LNCAP (cell line): ENCODE results near the gene R3HDML.
A peak's percentile ranks its signal among the peaks of the same experiment; 100 is the strongest.

Experiments
- TF ChIP-seq, protein P1 (sequence below): fragments of 450-650 bp; IDR thresholded peaks from 2 replicates; pipeline ENCODE4 v1.5.1; 2017; ENCODE audit warnings: mild to moderate bottlenecking

Gene R3HDML

DNA sequence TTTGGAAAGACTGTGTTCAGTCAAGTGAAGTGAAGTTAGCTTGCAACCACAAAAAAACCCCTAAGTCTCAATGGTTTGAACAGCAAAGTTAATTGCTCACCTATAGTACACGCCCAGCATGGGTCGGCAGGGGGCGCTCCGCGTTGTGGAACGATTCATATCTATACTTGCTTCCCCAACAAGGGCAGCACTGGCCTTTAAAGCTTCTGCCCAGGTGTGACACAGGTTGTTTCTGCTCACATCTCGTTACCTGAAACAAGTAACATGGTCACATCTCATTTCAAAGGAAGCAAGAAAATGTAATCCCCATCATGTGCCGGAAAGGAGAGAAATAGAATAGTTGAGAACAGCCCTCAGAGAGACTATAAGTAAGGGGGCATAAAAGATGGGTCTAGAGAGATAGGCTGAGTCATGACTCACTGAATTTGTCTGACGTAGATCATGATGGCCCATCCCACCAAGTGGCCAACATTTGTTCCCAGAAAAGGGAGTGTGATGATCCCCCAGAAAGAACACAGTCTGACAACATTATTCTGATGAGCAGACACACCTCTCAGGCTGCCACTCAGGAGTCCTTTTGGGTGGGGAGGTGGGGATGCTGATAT, 47.7 kb downstream of the R3HDML start:
- TF ChIP-seq, protein P1, sequence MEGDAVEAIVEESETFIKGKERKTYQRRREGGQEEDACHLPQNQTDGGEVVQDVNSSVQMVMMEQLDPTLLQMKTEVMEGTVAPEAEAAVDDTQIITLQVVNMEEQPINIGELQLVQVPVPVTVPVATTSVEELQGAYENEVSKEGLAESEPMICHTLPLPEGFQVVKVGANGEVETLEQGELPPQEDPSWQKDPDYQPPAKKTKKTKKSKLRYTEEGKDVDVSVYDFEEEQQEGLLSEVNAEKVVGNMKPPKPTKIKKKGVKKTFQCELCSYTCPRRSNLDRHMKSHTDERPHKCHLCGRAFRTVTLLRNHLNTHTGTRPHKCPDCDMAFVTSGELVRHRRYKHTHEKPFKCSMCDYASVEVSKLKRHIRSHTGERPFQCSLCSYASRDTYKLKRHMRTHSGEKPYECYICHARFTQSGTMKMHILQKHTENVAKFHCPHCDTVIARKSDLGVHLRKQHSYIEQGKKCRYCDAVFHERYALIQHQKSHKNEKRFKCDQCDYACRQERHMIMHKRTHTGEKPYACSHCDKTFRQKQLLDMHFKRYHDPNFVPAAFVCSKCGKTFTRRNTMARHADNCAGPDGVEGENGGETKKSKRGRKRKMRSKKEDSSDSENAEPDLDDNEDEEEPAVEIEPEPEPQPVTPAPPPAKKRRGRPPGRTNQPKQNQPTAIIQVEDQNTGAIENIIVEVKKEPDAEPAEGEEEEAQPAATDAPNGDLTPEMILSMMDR = peak; percentile 96

DNA sequence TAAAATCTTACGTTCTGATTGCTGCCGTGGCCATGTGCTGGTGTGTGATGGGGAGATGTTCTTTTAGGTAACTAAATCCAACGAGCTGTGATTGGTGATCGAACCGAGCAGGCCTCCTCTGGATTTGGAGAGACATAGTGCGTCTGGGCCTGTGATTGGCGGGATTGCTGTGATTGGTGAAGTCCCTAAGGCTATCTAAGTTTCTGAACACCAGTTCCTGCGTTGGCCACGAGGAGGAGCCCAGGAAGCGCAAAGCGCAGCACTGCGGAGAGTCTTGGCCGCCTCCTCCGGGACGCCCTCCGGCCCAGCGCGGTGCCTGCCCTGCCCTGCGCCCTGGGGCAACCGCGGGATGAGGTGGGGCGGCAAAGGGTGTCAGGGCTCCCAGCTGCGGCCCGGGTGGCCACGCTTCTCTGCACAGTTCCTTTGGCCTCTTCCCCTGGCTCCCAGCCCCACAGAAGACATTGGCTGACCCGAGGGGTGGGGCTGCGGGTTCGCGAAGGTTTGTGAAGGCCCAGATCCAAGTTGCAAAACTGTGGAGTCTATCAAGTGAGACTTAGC, 51.7 kb downstream of the R3HDML start:
- TF ChIP-seq, protein P1 = peak; percentile 85

DNA sequence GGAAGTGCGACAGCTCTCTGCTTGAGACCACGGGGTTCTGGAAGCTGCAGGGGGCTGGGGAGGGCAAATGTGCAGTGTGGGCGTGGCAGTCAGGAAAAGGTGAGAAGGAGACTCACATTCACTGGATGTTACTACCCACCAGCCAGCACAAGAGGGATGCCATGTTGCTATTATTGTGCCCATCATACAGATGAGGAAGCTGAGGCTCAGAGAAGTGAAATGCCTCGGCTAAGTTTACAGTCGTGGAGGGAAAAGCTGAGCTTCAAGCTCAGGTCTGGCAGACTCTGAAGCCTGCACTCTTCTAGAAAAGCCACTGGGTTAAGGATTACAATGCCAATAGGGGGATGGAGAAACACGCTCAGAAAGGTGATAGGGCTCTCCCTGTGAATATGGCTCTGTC, 53.0 kb downstream of the R3HDML start:
- TF ChIP-seq, protein P1 = no peak

DNA sequence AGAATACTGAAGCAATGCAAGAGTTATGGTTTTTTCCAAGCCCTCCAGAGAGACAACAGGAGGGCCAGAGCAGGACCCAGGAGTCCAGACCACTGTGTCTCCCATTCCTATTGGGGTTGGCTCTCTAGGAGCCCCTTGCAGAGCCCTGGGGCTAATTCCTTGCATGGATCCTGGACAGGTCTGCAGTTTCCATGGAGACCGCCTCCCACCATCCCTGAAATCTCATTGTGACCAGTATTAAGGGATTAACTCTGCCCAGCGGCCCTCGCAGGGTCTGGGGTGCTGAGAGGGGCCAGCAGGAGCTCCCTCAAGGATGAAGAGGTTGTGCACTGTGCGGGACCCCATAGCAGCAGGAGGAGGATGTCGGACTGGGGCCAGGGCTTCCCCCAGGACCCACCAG, 53.4 kb downstream of the R3HDML start:
- TF ChIP-seq, protein P1 = no peak

DNA sequence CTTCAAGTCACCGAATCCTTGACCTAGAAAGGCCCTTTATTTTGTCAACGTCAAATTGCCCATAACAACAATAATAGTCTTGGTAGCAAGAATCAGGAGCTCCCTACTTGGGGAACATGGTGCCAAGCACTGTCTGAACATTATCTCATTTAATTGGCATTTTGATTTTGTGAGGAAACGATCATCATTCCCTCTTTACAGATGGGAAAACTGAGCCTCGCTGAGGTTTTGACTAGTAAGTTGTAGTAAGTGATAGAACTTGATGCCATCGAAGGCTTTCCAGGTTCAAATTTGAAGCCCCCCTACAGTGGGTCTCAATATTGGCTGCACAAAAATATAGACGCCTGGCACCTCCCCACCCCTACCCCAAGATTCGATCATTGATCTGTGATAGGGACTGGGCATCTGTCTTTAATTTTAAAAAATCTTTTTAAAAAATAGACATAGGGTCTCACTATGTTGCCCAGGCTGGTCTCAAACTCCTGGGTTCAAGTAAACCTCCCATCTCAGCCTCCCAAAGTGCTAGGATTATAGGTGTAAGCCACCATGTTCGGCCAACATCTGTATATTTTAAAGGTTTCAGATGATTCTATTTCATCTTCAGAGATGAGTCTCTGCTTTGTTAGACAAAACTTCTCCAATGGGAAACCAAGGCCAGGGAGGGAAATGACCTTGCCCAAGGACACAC, 55.4 kb downstream of the R3HDML start:
- TF ChIP-seq, protein P1 = no peak

DNA sequence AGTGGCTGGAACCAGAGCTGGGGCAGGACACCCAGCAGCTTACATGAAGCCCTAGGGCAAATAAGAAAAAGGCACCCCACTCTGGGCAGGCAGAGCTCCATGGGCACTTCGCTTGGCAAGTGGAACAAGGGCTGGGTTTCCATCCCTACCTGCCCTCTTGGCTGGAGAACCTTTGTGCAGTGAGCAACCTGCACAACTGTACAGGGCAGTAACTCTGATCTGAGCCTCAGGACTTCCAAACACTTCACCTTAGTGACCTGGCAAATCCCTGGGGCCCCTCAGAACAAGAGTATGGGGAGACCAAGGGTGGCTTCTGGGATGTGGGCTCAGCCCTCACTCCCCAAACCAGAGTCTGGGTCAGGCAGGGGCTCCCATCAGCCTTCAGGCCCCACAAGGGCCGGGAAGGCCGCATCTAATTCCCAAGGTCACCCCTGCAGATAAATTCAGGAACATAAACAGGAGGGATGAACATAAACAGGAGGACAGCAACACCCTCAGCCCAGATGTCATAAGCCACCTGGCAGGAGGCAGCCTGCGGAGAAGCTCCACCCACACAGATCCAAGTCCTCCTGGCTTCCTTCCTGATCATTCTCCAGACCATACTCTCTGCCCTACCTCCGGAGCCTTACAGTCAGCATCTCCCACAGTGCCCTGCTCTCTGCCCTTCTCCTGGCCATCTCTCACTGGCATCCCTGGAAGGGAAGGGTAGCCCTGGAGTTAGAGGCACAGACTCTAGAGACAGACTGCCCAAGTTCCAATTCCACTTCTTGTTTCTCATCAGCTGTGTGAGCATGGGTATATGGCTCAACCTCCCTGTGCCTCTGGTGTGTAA, 56.1 kb downstream of the R3HDML start:
- TF ChIP-seq, protein P1 = no peak

DNA sequence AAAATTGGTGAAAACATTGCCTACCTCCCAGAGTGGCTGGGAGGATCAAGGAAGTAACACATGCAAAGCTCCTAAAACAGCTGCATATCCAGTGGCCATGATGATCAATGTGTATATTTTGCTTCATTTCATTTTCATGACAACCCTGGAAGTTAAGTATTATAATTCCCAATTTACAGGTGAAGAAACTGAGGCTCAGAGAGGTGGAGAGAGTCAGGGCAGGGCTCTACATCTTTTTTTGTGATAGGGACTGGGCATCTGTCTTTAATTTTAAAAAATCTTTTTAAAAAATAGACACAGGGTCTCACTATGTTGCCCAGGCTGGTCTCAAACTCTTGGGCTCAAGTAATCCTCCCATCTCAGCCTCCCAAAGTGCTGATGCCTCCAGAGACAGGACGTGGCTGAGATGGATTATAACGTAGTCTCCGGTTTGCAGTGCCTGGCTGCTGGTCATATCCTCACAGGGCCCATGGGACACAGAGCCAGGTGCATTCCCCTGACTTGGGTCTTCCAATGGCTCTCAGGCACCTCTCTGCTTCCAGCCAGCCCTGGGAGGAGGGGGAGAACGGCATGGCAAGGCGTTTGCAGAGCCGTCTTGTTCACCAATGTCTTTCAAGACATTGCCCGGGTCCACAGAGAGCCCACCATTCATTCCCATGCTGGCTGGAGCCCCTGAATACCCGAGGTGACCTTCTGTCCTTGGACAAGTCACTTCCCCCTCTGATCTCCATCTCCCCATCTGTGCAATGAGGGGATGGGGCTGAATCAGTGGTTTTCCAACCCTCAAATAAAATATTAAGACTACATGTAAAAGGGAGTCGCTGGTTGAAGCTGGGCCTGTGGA, 57.0 kb downstream of the R3HDML start:
- TF ChIP-seq, protein P1 = no peak
